ENCODE measurements around the gene OGFR.
"Not testable (repeated sequence)": the region's sequence is repeated elsewhere in the genome, so short reads cannot be mapped to it uniquely, and the experiment has no call there.

OGFR gene

GRCh38 chr20:62845416-62846160 is 41.0 kb downstream of the OGFR start:
- Histone ChIP-seq H3K36me3 (ENCODE audit: insufficient read depth, low read length) (peaks cover 26% of the 10 kb centered on the region), H3K9ac (ENCODE audit: low read depth, low read length) (no peak overlapping the region), H3K9me3 (ENCODE audit: insufficient read depth, low read depth, low read length) (no peaks in the 10 kb centered on the region), H3K27me3 (ENCODE audit: insufficient read depth, low read length) (no peaks in the 10 kb centered on the region), H3K4me1 (ENCODE audit: insufficient read depth, low read length) (no peaks in the 10 kb centered on the region), H3K4me3 (ENCODE audit: low read length) (no peak overlapping the region), H3K27ac (ENCODE audit: low read depth, low read length) (no peak overlapping the region)
- 95% methylated on average over 15 of the region's 16 CpGs for WGBS

- Histone ChIP-seq H3K27ac (ENCODE audit: low read depth, low read length) (no peak overlapping the region), H3K9me3 (ENCODE audit: insufficient read depth, low read depth, low read length) (no peaks in the 10 kb centered on the region), H3K9ac (ENCODE audit: low read depth, low read length) (no peak overlapping the region), H3K4me3 (ENCODE audit: low read length) (no peak overlapping the region), H3K4me1 (ENCODE audit: insufficient read depth, low read length) (no peaks in the 10 kb centered on the region), H3K27me3 (ENCODE audit: insufficient read depth, low read length) (no peaks in the 10 kb centered on the region), H3K36me3 (ENCODE audit: insufficient read depth, low read length) (peaks cover 25% of the 10 kb centered on the region)
- WGBS, result 94% methylated on average over 17 of the region's 19 CpGs
These were observed 41.7 kb downstream of the OGFR start for GRCh38 chr20:62846166-62846890.

GRCh38 chr20:62848917-62849316 is 44.3 kb downstream of the OGFR start:
- H3K36me3 ChIP-seq (ENCODE audit: insufficient read depth, low read length), result peaks cover 45% of the 10 kb centered on the region
- not testable (repeated sequence) for H3K9me3 ChIP-seq (ENCODE audit: insufficient read depth, low read depth, low read length); H3K9ac ChIP-seq (ENCODE audit: low read depth, low read length); H3K27me3 ChIP-seq (ENCODE audit: insufficient read depth, low read length); H3K27ac ChIP-seq (ENCODE audit: low read depth, low read length); H3K4me3 ChIP-seq (ENCODE audit: low read length); H3K4me1 ChIP-seq (ENCODE audit: insufficient read depth, low read length)
- WGBS, result 96% methylated on average over 7 of the region's 7 CpGs

- Histone ChIP-seq H3K36me3 (ENCODE audit: insufficient read depth, low read length) (peaks cover 50% of the 10 kb centered on the region), H3K9me3 (ENCODE audit: insufficient read depth, low read depth, low read length) (no peaks in the 10 kb centered on the region), H3K27me3 (ENCODE audit: insufficient read depth, low read length) (no peaks in the 10 kb centered on the region), H3K27ac (ENCODE audit: low read depth, low read length) (no peak overlapping the region), H3K4me1 (ENCODE audit: insufficient read depth, low read length) (no peaks in the 10 kb centered on the region), H3K4me3 (ENCODE audit: low read length) (no peak overlapping the region), H3K9ac (ENCODE audit: low read depth, low read length) (no peak overlapping the region)
These were observed 44.8 kb downstream of the OGFR start for GRCh38 chr20:62849431-62849830.

GRCh38 chr20:62850333-62850974 is 45.8 kb downstream of the OGFR start:
- Histone ChIP-seq H3K4me3 (ENCODE audit: low read length) (no peak overlapping the region), H3K4me1 (ENCODE audit: insufficient read depth, low read length) (no peaks in the 10 kb centered on the region), H3K27me3 (ENCODE audit: insufficient read depth, low read length) (no peaks in the 10 kb centered on the region), H3K9ac (ENCODE audit: low read depth, low read length) (no peak overlapping the region), H3K9me3 (ENCODE audit: insufficient read depth, low read depth, low read length) (no peaks in the 10 kb centered on the region), H3K27ac (ENCODE audit: low read depth, low read length) (no peak overlapping the region), H3K36me3 (ENCODE audit: insufficient read depth, low read length) (peaks cover 50% of the 10 kb centered on the region)
- 91% methylated on average over 22 of the region's 22 CpGs for WGBS

GRCh38 chr20:62852196-62852595 is 47.6 kb downstream of the OGFR start:
- Histone ChIP-seq H3K27ac (ENCODE audit: low read depth, low read length) (no peak overlapping the region), H3K9me3 (ENCODE audit: insufficient read depth, low read depth, low read length) (no peaks in the 10 kb centered on the region), H3K4me1 (ENCODE audit: insufficient read depth, low read length) (no peaks in the 10 kb centered on the region), H3K27me3 (ENCODE audit: insufficient read depth, low read length) (no peaks in the 10 kb centered on the region), H3K9ac (ENCODE audit: low read depth, low read length) (no peak overlapping the region), H3K4me3 (ENCODE audit: low read length) (no peak overlapping the region), H3K36me3 (ENCODE audit: insufficient read depth, low read length) (peaks cover 52% of the 10 kb centered on the region)
- WGBS, result 95% methylated on average over 8 of the region's 8 CpGs

- no peak overlapping the region for H3K4me3 ChIP-seq (ENCODE audit: low read length)
- H3K9ac ChIP-seq (ENCODE audit: low read depth, low read length), result no peak overlapping the region
- H3K36me3 ChIP-seq (ENCODE audit: insufficient read depth, low read length), result peaks cover 58% of the 10 kb centered on the region
- no peaks in the 10 kb centered on the region for H3K4me1 ChIP-seq (ENCODE audit: insufficient read depth, low read length)
- H3K27ac ChIP-seq (ENCODE audit: low read depth, low read length), result no peak overlapping the region
- H3K27me3 ChIP-seq (ENCODE audit: insufficient read depth, low read length), result no peaks in the 10 kb centered on the region
- WGBS, result 98% methylated on average over 12 of the region's 12 CpGs
- H3K9me3 ChIP-seq (ENCODE audit: insufficient read depth, low read depth, low read length), result no peaks in the 10 kb centered on the region
These were observed 48.2 kb downstream of the OGFR start for GRCh38 chr20:62852841-62853240.

GRCh38 chr20:62853304-62853703 is 48.7 kb downstream of the OGFR start:
- not testable (repeated sequence) for H3K4me1 ChIP-seq (ENCODE audit: insufficient read depth, low read length); H3K9me3 ChIP-seq (ENCODE audit: insufficient read depth, low read depth, low read length); H3K27me3 ChIP-seq (ENCODE audit: insufficient read depth, low read length); H3K9ac ChIP-seq (ENCODE audit: low read depth, low read length); H3K27ac ChIP-seq (ENCODE audit: low read depth, low read length); H3K4me3 ChIP-seq (ENCODE audit: low read length)
- WGBS, result 87% methylated on average over 6 of the region's 6 CpGs
- H3K36me3 ChIP-seq (ENCODE audit: insufficient read depth, low read length), result peaks cover 61% of the 10 kb centered on the region

- Histone ChIP-seq H3K27me3 (ENCODE audit: insufficient read depth, low read length) (no peaks in the 10 kb centered on the region), H3K9me3 (ENCODE audit: insufficient read depth, low read depth, low read length) (no peaks in the 10 kb centered on the region), H3K4me1 (ENCODE audit: insufficient read depth, low read length) (0 out of 2 replicates have a peak, but pooled peaks cover under 1% of the 10 kb centered on the region), H3K27ac (ENCODE audit: low read depth, low read length) (no peak overlapping the region), H3K9ac (ENCODE audit: low read depth, low read length) (no peak overlapping the region), H3K36me3 (ENCODE audit: insufficient read depth, low read length) (peaks cover 64% of the 10 kb centered on the region), H3K4me3 (ENCODE audit: low read length) (no peak overlapping the region)
- WGBS, result 95% methylated on average over 13 of the region's 13 CpGs
These were observed 49.5 kb downstream of the OGFR start for GRCh38 chr20:62854121-62854520.

GRCh38 chr20:62855120-62855519 is 50.5 kb downstream of the OGFR start:
- Histone ChIP-seq H3K4me1 (ENCODE audit: insufficient read depth, low read length) (peaks cover 3% of the 10 kb centered on the region; the same call in 1 of the 2 replicates), H3K27me3 (ENCODE audit: insufficient read depth, low read length) (peaks cover 2% of the 10 kb centered on the region; the same call in 1 of the 2 replicates), H3K27ac (ENCODE audit: low read depth, low read length) (no peak overlapping the region), H3K9ac (ENCODE audit: low read depth, low read length) (no peak overlapping the region), H3K36me3 (ENCODE audit: insufficient read depth, low read length) (peaks cover 64% of the 10 kb centered on the region), H3K4me3 (ENCODE audit: low read length) (no peak overlapping the region), H3K9me3 (ENCODE audit: insufficient read depth, low read depth, low read length) (no peaks in the 10 kb centered on the region)
- WGBS, result 93% methylated on average over 5 of the region's 5 CpGs

GRCh38 chr20:62856931-62857619 is 52.4 kb downstream of the OGFR start:
- Histone ChIP-seq H3K4me1 (ENCODE audit: insufficient read depth, low read length) (peaks cover 3% of the 10 kb centered on the region; the same call in 1 of the 2 replicates), H3K27ac (ENCODE audit: low read depth, low read length) (no peak overlapping the region), H3K9me3 (ENCODE audit: insufficient read depth, low read depth, low read length) (no peaks in the 10 kb centered on the region), H3K27me3 (ENCODE audit: insufficient read depth, low read length) (peaks cover 8% of the 10 kb centered on the region; the same call in 1 of the 2 replicates), H3K4me3 (ENCODE audit: low read length) (no peak overlapping the region), H3K36me3 (ENCODE audit: insufficient read depth, low read length) (peaks cover 55% of the 10 kb centered on the region), H3K9ac (ENCODE audit: low read depth, low read length) (no peak overlapping the region)
- WGBS, result 97% methylated on average over 25 of the region's 25 CpGs

All from HUES64 (cell line).